PC-9 (cell line): ENCODE data around the gene SERPINB13. TPM values are rescaled to one million over a fixed set of nuclear protein-coding genes. Genes with fewer than 3 reads are reported as not detected.

Source experiments
- BruUV-seq: library from RNA; stranded (reverse); fragments of 400-500 nt; replicated peaks from 2 replicates; lab custom pipeline; 2021; lab: Mats Ljungman, UMichigan
- CTCF ChIA-PET: fragments of 300-600 bp; sonication (Branson Sonifier 250); formaldehyde crosslinking; loops from one replicate; lab custom pipeline; 2022; ENCODE audit warnings: antibody characterized with exemption; lab: Charles Lee
- POLR2A ChIA-PET: fragments of 300-600 bp; sonication (Branson Sonifier 250); formaldehyde crosslinking; loops from one replicate; lab custom pipeline; 2022; ENCODE audit warnings: antibody characterized with exemption; ENCODE audit not compliant: unreplicated experiment; lab: Charles Lee
- DNase-seq, 2 experiments: peaks; one replicate each; pipeline versions ENCODE4 v3.0.0 to v3.0.0-alpha.2; 2015 to 2022; ENCODE audit warnings: mixed read lengths in 1 of 2
- H2AFZ ChIP-seq: fragments of 200-600 bp; sonication (generic); 2 replicates; pipeline ENCODE4 v1.8.1; 2017; ENCODE audit warnings: antibody characterized with exemption
- H3F3A ChIP-seq: fragments of 200-600 bp; sonication (generic); 2 replicates; pipeline ENCODE4 v1.8.1; 2017; ENCODE audit warnings: antibody characterized with exemption, mild to moderate bottlenecking, low read depth; ENCODE audit not compliant: insufficient read depth
- H3K27ac ChIP-seq: fragments of 200-600 bp; sonication (generic); 2 replicates; pipeline ENCODE4 v1.6.1; 2016; ENCODE audit warnings: mixed run types
- H3K27me3 ChIP-seq: fragments of 200-600 bp; sonication (generic); 2 replicates; pipeline ENCODE4 v1.6.1; 2016; ENCODE audit warnings: low read depth, mixed run types; ENCODE audit not compliant: insufficient read depth
- H3K36me3 ChIP-seq: fragments of 200-600 bp; sonication (generic); 2 replicates; pipeline ENCODE4 v1.6.1; 2016; ENCODE audit warnings: low read depth, mixed run types
- H3K4me1 ChIP-seq: fragments of 200-600 bp; sonication (generic); replicated peaks from 2 replicates; pipeline ENCODE4 v1.6.1; 2016; ENCODE audit warnings: mixed run types; ENCODE audit not compliant: insufficient read depth
- H3K4me2 ChIP-seq: fragments of 200-600 bp; sonication (generic); 2 replicates; pipeline ENCODE4 v1.6.1; 2017; ENCODE audit warnings: mixed run types
- H3K4me3 ChIP-seq: fragments of 200-600 bp; sonication (generic); 2 replicates; pipeline ENCODE4 v1.6.1; 2016; ENCODE audit warnings: mixed run types
- H3K79me2 ChIP-seq: fragments of 200-600 bp; sonication (generic); 2 replicates; pipeline ENCODE4 v1.6.1; 2017; ENCODE audit warnings: low read depth, mixed run types
- H3K9me2 ChIP-seq: fragments of 200-600 bp; sonication (generic); 2 replicates; pipeline ENCODE4 v1.8.1; 2017; ENCODE audit warnings: mild to moderate bottlenecking; ENCODE audit not compliant: insufficient read depth
- H3K9me3 ChIP-seq: fragments of 200-600 bp; sonication (generic); 2 replicates; pipeline ENCODE4 v1.8.1; 2016; ENCODE audit warnings: low read depth; ENCODE audit not compliant: insufficient read depth
- H4K20me1 ChIP-seq: fragments of 200-600 bp; sonication (generic); 2 replicates; pipeline ENCODE4 v1.8.1; 2017; ENCODE audit not compliant: insufficient read depth
- EZH2 ChIP-seq: fragments of 200-600 bp; sonication (generic); IDR thresholded peaks from 2 replicates; pipeline ENCODE4 v1.8.0; 2017; ENCODE audit warnings: antibody characterized with exemption, low read depth
- intact Hi-C: fragments of 100-400 bp; cut with micrococcal nuclease; formaldehyde crosslinking; loops from one replicate; pipeline ENCODE4 v1.10.0; 2022; ENCODE audit not compliant: unreplicated experiment
- total RNA-seq: library from RNA; stranded (reverse); gene quantifications from 2 replicates; pipeline ENCODE4 v1.2.3, GENCODE V29; 2021
- TF ChIP-seq, protein P1 (sequence below): fragments of 200-600 bp; sonication (generic); conservative IDR thresholded peaks from 2 replicates; pipeline ENCODE4 v1.6.1; 2017; ENCODE audit warnings: mixed run types, antibody characterized with exemption, mild to moderate bottlenecking, moderate library complexity

The SERPINB13 gene
- total RNA-seq, 1 experiment from 2014 or later, result not detected

DNA sequence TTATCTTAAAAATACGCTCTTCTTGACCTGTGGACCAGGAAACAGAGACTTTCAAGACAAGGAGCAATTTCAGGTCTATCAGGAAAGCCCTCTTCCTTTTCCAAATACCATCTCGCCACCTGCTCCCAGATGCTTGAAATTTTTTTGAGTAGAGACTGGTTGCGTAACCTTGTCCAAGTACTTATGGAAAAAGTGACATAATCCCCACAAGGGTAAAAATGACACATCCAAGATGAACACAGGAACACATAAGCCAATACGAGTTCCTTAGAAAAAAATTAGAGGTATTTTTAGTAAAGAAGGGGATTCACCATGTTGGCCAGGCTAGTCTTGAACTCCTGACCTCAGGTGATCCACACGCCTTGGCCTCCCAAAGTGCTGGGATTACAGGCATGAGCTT is 1.8 kb downstream of the SERPINB13 start:
- Histone ChIP-seq H3F3A (no peaks in the 10 kb centered on the region), H3K4me2 (no peak overlapping the region), H2AFZ (no peak overlapping the region), H3K27me3 (no peaks in the 10 kb centered on the region), H3K4me1 (0 out of 2 replicates have a peak, but pooled peaks cover 4% of the 10 kb centered on the region), H3K9me2 (no peaks in the 10 kb centered on the region), H3K9me3 (0 out of 2 replicates have a peak, but pooled peaks cover 6% of the 10 kb centered on the region), H4K20me1 (no peaks in the 10 kb centered on the region), H3K4me3 (no peak overlapping the region), H3K36me3 (no peaks in the 10 kb centered on the region), H3K27ac (no peak overlapping the region), H3K79me2 (no peaks in the 10 kb centered on the region)
- intact Hi-C loops, result no loop called here
- BruUV-seq, result no TSS peak
- ChIA-PET POLR2A (no interaction called here), CTCF (no interaction called here)
- peak in 1 of 2 experiments; percentile 50 for DNase-seq
- TF ChIP-seq, protein P1, sequence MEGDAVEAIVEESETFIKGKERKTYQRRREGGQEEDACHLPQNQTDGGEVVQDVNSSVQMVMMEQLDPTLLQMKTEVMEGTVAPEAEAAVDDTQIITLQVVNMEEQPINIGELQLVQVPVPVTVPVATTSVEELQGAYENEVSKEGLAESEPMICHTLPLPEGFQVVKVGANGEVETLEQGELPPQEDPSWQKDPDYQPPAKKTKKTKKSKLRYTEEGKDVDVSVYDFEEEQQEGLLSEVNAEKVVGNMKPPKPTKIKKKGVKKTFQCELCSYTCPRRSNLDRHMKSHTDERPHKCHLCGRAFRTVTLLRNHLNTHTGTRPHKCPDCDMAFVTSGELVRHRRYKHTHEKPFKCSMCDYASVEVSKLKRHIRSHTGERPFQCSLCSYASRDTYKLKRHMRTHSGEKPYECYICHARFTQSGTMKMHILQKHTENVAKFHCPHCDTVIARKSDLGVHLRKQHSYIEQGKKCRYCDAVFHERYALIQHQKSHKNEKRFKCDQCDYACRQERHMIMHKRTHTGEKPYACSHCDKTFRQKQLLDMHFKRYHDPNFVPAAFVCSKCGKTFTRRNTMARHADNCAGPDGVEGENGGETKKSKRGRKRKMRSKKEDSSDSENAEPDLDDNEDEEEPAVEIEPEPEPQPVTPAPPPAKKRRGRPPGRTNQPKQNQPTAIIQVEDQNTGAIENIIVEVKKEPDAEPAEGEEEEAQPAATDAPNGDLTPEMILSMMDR, result no peak
- no peak for TF ChIP-seq EZH2

DNA sequence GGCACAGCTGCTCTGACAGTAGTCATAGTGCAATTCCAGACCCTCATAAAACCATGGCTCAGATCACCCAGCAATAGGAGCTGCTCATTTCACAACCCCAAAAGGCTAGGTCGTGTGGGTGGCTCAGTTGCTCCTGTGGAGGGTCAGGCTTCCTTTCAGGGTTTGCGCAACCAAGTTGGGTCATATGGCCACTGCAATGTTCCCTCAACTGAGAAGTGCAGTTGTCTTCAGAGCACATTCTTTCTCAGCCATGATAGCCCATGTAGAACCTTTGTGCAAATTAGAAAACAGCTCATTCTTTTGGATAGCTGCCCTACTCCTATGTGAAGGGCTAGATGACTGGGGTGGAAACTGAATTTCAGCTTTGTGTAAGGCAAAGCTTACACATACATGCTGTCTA is 3.2 kb downstream of the SERPINB13 start:
- no peak for DNase-seq
- intact Hi-C loops, result no loop called here
- Histone ChIP-seq H2AFZ (0 out of 2 replicates have a peak overlapping the region, but pooled peaks have one; percentile 18), H3F3A (no peaks in the 10 kb centered on the region), H3K27me3 (no peaks in the 10 kb centered on the region), H3K9me3 (0 out of 2 replicates have a peak, but pooled peaks cover 6% of the 10 kb centered on the region), H3K4me2 (no peak overlapping the region), H3K9me2 (no peaks in the 10 kb centered on the region), H4K20me1 (no peaks in the 10 kb centered on the region), H3K4me1 (0 out of 2 replicates have a peak, but pooled peaks cover 4% of the 10 kb centered on the region), H3K36me3 (no peaks in the 10 kb centered on the region), H3K27ac (no peak overlapping the region), H3K79me2 (no peaks in the 10 kb centered on the region), H3K4me3 (no peak overlapping the region)
- no peak for TF ChIP-seq EZH2
- TF ChIP-seq, protein P1, result no peak
- ChIA-PET CTCF (no interaction called here), POLR2A (no interaction called here)
- no TSS peak for BruUV-seq

DNA sequence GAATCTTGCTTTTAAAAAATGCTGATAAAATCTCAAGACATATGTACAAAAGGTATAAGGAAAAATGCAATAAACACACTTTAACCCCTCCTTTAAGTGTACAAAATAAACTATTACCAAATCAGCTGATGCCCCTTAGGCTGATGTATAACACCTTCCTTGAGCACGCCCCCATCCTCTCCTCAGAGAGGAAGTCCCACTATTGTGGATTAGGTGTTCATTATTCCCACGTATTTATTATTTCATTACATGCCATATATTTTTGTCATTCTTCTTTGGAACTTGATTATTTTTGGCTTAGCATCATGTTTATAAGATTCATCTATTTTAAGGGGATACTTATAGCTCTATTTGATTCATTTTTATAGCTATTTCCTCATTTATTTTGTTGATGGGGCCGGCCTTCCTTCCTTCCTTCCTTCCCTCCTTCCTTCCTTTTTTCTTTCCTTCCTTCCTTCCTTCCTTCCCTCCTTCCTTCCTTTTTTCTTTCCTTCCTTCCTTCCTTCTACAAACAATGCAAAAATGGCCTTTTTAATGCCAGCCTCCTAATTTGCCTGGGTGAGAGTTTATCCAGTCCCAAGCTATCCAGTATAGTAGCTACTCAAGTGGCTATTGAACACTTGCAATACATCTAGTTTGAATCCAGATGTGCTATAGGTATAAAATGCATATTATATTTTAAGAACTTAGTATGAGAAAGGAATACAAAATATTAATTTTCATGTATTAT is 4.0 kb downstream of the SERPINB13 start:
- no TSS peak for BruUV-seq
- ChIA-PET CTCF (no interaction called here), POLR2A (no interaction called here)
- Histone ChIP-seq H3K79me2 (no peaks in the 10 kb centered on the region), H3K27ac (no peak overlapping the region), H2AFZ (0 out of 2 replicates have a peak overlapping the region, but pooled peaks have one; percentile 18), H3K4me2 (no peak overlapping the region), H3K9me3 (0 out of 2 replicates have a peak, but pooled peaks cover 6% of the 10 kb centered on the region), H4K20me1 (no peaks in the 10 kb centered on the region), H3K4me3 (no peak overlapping the region), H3K4me1 (0 out of 2 replicates have a peak, but pooled peaks cover 4% of the 10 kb centered on the region), H3F3A (no peaks in the 10 kb centered on the region), H3K36me3 (no peaks in the 10 kb centered on the region), H3K9me2 (no peaks in the 10 kb centered on the region), H3K27me3 (no peaks in the 10 kb centered on the region)
- intact Hi-C loops, result no loop called here
- no peak for TF ChIP-seq EZH2
- TF ChIP-seq, protein P1, result no peak
- no peak for DNase-seq
